ENCODE data around the gene PRKAR2B.
"Not testable (repeated sequence)": the region's sequence is repeated elsewhere in the genome, so short reads cannot be mapped to it uniquely, and the experiment has no call there.

Gene PRKAR2B

DNA sequence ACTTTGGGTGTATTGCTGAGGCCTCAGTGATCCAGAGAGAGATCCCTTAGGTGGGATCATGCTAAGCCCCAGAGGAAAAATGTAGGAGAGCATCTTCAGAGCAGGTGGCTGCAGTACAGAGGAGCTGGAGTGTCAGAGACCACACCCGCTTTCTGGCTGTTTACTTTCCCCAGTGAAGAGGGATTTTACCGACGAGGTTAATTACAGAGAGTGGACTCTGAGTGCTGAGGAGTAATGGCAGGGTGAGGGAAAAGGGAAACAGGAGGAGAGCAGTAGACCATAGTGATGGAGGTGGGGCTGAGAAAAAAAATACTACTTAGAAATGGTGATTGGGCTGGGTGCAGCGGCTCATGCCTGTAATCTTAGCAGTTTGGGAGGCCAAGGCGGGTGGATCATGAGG lies 81.0 kb downstream of the PRKAR2B start:
- H3K4me3 ChIP-seq (ENCODE audit: low read depth, low read length) = no peak overlapping the region
- TF ChIP-seq, protein P1, sequence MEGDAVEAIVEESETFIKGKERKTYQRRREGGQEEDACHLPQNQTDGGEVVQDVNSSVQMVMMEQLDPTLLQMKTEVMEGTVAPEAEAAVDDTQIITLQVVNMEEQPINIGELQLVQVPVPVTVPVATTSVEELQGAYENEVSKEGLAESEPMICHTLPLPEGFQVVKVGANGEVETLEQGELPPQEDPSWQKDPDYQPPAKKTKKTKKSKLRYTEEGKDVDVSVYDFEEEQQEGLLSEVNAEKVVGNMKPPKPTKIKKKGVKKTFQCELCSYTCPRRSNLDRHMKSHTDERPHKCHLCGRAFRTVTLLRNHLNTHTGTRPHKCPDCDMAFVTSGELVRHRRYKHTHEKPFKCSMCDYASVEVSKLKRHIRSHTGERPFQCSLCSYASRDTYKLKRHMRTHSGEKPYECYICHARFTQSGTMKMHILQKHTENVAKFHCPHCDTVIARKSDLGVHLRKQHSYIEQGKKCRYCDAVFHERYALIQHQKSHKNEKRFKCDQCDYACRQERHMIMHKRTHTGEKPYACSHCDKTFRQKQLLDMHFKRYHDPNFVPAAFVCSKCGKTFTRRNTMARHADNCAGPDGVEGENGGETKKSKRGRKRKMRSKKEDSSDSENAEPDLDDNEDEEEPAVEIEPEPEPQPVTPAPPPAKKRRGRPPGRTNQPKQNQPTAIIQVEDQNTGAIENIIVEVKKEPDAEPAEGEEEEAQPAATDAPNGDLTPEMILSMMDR (IDR thresholded peaks at IDR 0.05; ENCODE audit: low read depth, low read length) = no peak

DNA sequence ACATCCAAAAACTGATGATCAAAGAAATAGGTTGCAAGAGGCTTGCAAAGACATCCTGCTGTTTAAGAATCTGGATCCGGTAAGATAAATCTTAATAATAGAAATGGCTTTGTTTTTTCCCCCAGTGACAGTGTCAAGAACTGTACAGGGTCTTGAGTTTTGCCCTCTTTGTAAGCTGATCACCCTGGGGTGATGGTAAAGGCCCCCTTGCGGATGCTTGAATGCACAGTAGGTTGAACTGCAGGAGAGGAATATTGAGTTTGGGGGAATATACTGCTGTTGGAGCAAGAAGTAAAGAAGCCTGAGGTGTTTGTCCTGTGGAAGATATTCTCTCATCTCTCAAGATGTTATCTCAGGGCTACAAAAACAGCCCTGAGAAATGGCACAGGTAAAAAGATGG lies 83.7 kb downstream of the PRKAR2B start:
- H3K4me3 ChIP-seq (ENCODE audit: low read depth, low read length) = no peak overlapping the region
- TF ChIP-seq, protein P1 (IDR thresholded peaks at IDR 0.05; ENCODE audit: low read depth, low read length) = no peak

DNA sequence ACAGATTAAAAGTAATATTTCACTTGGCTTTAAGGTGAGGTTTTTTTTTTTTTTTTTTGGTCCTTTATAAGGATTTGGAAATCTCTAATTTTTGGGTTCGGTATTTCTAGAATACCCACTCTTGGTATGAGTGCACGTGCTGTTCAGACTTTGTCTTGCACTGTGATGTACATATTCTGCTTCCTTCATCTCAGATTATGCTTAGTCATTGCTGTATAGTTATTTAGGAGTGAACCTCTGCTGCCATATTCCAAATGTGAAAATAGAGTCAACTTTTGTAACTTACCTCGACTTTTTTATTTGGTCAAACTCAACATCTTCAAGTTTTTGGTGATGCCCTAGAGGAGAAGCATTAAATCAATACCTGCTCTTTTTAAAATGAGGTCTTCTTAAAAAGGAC lies 84.2 kb downstream of the PRKAR2B start:
- H3K4me3 ChIP-seq (ENCODE audit: low read depth, low read length) = no peak overlapping the region
- TF ChIP-seq, protein P1 (IDR thresholded peaks at IDR 0.05; ENCODE audit: low read depth, low read length) = no peak

DNA sequence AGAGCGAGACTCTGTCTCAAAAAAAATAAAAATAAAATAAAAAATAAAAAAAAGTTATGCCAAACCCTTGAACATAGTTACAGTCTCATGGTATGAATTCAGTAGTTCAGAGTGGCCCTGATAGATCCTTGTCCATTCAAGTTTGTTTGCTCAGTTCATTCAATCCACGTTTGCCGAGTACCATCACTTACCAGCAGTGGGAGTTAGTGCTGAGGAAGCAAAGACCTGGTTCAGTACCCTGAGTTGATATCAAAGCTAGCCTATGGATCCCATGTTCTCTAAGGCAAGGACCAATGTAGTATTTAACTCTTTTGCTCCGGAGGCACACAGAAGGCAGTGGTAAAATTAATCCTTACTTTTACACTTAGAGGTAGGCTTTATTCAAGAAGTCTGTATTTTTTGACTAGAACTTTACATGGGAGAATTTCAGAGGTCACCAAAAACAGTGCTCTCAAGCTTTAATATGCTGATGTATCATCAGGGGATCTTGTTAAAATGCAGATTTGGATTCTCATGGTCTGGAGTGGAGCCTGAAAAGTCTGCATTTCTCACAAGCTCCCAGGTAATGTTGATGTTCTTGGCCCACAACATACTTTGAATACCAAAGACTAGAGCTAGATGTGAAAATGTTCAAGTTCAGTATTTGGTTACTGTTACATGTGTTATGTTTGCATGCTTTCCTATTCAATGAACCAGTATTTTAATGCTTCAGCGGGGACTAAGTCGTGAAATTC lies 86.1 kb downstream of the PRKAR2B start:
- no peak overlapping the region for H3K4me3 ChIP-seq (ENCODE audit: low read depth, low read length)
- TF ChIP-seq, protein P1 (IDR thresholded peaks at IDR 0.05; ENCODE audit: low read depth, low read length) = no peak

DNA sequence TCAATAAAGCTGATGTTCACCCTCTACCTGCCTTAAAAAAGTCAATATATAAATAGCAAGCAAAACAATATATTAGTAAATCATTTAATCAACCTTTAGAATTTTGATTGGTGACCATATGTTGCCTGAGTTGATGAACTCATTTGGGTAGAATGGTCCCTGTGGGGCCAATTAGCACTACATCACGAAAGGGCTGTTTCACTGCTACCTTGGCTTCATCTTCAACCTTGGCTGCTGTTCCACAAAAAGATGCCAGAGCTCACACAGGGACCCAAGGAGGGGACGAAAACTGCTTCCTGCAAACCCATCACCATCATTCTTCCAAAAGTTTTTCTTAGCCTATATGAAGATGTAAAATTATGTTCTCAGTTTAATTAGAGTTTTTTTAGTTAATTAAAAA lies 88.9 kb downstream of the PRKAR2B start:
- no peak overlapping the region for H3K4me3 ChIP-seq (ENCODE audit: low read depth, low read length)
- TF ChIP-seq, protein P1 (IDR thresholded peaks at IDR 0.05; ENCODE audit: low read depth, low read length) = no peak

DNA sequence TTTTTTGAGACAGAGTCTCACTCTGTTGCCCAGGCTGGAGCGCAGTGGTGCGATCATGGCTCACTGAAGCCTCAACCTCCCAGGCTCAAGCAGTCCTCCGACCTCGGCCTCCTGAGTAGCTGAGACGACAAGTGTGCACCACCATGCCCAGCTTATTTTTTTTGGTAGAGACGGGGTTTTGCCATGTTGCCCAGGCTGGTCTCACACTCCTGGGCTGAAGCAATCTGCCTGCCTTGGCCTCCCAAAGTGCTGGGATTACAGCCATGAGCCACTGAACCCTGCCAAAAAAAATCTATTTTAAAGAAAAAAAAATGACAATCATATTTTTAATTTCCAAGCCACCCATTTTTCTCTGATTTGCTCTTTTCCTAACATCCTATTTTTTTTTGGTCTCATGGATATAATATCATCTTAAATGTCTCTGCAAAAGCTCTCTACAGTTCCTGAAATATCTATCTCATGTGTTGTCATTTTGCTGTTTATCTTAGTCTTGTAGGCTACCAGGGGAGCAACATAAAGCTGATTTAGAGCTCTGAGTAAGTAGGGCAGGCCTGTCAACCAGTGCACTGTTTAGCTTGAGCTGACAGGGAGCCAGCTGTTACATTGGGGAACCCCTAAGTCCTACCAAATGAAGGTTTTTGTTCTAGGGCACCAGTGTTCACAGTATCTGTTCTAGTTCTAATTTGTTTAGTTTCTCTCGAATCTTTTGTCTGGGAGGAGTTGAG lies 94.4 kb downstream of the PRKAR2B start:
- TF ChIP-seq, protein P1 (IDR thresholded peaks at IDR 0.05; ENCODE audit: low read depth, low read length) = no peak
- H3K4me3 ChIP-seq (ENCODE audit: low read depth, low read length) = no peak overlapping the region

DNA sequence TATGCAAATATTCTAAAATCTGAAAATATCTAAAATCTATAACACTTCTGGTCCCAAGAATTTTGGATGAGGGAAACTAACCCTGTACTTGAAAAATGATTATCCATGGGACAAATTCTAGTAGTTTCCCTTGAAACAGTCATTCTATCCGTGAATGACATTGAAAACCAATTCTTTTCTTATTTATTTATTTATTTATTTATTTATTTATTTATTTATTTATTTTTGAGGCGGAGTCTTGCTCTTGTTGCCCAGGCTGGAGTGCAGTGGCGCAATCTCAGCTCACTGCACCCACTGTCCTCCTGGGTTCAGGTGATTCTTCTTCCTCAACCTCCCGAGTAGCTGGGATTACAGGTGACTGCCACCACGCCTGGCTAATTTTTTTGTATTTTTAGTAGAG lies 99.4 kb downstream of the PRKAR2B start:
- H3K4me3 ChIP-seq (ENCODE audit: low read depth, low read length) = not testable (repeated sequence)
